ENCODE results near the gene DMBX1.

The DMBX1 gene

DNA sequence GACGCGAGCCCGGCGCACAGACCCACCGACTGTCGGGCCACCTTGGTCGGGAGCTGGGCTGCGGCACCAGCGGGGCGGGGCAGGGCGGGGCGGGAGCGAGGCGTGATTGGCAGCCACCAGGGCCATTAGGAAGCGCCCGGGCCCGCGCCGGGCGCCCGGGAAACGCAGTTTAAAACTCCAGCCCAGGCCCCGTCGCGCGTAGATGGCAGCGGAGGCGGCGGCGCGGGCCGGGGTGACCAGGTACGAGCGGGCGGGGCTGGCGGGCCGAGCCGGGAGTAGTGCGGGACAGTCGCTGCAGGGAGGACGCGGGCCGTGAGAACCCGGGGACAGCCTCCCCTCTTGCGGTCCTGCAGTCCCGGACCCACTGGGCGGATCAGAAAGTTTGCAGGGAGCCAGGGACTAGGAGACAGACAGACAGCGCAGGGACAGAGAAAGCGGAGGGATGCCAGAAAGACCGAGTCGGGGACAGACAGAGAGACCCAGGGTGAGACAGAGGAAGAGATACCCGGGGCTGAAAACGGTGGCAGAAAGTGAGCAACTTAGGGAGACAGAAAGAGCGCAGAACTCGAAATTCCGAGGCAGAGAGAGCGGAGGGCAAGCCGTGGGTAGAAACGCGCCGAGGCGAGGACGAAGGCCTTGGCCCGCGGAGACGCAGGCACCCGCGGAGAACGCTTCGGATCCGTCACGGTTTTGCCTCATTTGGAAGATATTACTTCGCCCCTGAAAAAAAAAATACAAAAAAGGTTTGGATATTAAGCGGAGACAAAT lies at the start of gene DMBX1:
TSS of gene DMBX1 (plus strand) at position 199 of the 768 bp plus-strand sequence. CDS start 17,175 bp downstream, outside the sequence.
- DNase-seq (ENCODE audit: low read depth), result no peak
- no peak within 1 kb of the TSS; the same call in 1 of the 2 replicates for H3K4me3 ChIP-seq (ENCODE audit: low read depth, low read length)
- TF ChIP-seq, protein P1, sequence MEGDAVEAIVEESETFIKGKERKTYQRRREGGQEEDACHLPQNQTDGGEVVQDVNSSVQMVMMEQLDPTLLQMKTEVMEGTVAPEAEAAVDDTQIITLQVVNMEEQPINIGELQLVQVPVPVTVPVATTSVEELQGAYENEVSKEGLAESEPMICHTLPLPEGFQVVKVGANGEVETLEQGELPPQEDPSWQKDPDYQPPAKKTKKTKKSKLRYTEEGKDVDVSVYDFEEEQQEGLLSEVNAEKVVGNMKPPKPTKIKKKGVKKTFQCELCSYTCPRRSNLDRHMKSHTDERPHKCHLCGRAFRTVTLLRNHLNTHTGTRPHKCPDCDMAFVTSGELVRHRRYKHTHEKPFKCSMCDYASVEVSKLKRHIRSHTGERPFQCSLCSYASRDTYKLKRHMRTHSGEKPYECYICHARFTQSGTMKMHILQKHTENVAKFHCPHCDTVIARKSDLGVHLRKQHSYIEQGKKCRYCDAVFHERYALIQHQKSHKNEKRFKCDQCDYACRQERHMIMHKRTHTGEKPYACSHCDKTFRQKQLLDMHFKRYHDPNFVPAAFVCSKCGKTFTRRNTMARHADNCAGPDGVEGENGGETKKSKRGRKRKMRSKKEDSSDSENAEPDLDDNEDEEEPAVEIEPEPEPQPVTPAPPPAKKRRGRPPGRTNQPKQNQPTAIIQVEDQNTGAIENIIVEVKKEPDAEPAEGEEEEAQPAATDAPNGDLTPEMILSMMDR (IDR thresholded peaks at IDR 0.05; ENCODE audit: low read depth, low read length, missing control alignments), result no peak

DNA sequence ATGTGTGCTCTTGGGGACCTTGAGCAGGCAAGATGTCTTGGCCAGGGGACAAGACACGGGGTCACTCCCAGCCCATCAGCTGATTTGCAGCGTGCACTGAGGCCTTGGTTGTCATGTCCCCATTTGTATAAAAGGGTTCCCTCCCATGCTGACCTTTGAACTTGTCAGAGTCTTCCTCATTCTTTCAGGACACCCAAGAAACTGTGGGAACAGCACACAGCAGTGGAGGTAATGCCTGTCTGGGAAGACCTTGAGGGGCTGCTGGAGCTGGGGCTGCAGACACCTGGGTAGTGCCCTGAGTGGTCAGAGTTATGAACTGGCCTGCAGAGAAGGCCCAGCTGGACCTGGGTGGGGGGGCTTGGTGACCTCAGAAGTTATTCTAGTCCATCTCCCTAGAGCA lies 49.2 kb upstream of the DMBX1 start:
- H3K4me3 ChIP-seq (ENCODE audit: low read depth, low read length), result no peak overlapping the region
- DNase-seq (ENCODE audit: low read depth), result no peak
- TF ChIP-seq, protein P1 (IDR thresholded peaks at IDR 0.05; ENCODE audit: low read depth, low read length, missing control alignments), result no peak

DNA sequence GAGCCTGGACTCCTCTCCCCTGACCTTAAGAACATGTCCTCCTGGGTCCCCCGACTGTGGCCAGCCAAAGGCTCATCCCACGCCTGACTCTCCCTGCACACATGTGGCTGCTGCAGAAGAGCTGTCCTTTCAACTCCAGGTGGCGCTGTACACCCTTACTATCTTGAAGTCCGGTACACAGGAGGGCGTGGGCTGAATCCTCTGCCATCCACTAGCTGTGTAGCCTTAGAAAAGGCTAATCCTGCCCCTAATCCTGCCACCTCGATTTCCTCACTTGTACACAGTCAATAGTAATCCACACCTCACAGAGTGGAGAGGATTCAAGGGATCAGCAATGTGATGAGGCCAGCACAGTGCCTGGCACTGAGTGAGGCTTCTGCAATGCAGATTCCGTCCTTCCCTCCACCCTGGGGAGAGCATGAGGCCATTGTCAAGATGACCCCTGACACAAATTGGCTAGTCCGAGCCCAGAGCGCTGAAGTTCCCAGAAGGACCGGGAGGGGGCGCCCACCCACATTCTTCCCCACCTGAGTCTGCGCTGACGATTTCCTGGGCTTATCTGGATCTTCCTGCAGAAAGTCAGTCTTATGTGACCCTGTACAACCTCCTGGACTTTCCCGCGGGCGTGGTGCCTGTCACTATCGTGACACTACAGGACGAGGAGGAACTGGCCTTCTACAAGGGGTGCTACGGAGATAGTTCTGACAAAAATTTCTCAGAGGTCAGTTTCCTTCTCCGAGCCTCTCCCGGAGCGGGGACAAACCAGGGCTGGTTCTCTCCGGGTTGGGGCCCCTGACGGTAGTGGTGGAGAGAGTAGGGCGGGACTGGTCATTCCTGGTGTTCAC lies 47.1 kb upstream of the DMBX1 start:
- TF ChIP-seq, protein P1 (IDR thresholded peaks at IDR 0.05; ENCODE audit: low read depth, low read length, missing control alignments), result peak; percentile 93
- DNase-seq (ENCODE audit: low read depth), result peak; percentile 31
- H3K4me3 ChIP-seq (ENCODE audit: low read depth, low read length), result peak overlapping the region; percentile 41

DNA sequence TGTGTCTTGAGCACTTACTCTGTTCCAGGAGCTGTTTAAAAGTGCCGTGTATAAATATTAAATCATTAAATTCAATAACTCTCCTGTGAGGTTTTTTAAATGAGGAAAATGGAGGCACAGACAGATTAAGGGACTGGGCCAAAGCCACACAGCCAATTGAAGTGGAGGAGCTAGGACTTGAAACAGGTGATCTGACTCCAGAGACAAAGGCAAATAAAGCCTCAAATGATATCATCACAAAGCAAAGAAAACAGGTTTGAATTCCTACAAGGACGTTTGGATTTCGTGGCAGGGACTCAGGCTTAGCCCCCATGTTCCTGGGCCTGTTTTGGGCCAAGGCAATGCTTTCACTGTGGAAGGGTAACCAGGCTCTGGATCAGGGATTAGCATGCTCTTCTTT lies 45.2 kb upstream of the DMBX1 start:
- no peak overlapping the region for H3K4me3 ChIP-seq (ENCODE audit: low read depth, low read length)
- no peak for DNase-seq (ENCODE audit: low read depth)
- TF ChIP-seq, protein P1 (IDR thresholded peaks at IDR 0.05; ENCODE audit: low read depth, low read length, missing control alignments), result no peak

DNA sequence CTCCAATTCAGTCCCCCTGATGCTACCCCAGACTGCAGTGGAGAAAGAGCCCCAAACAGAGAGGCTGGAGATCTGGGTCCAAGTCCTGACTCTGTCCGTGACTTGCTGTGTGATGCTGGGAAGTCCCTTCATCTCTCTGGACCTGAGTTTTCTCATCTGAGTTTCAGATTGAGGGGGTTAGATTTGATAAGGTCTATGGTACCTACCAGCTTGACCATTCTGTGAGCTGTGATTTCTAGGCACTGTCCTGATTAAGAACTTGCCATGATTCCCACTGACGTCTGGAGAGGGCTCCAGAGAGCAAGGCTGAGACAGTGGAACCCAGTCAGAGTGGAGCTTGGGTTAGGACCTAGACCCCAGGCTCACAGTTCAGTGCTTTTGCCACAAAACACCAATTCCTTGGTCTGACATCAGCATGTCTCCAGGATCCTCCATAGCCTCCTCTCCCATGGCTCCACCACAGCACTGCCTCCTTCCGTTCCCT lies 43.8 kb upstream of the DMBX1 start:
- no peak overlapping the region for H3K4me3 ChIP-seq (ENCODE audit: low read depth, low read length)
- TF ChIP-seq, protein P1 (IDR thresholded peaks at IDR 0.05; ENCODE audit: low read depth, low read length, missing control alignments), result no peak
- no peak for DNase-seq (ENCODE audit: low read depth)

DNA sequence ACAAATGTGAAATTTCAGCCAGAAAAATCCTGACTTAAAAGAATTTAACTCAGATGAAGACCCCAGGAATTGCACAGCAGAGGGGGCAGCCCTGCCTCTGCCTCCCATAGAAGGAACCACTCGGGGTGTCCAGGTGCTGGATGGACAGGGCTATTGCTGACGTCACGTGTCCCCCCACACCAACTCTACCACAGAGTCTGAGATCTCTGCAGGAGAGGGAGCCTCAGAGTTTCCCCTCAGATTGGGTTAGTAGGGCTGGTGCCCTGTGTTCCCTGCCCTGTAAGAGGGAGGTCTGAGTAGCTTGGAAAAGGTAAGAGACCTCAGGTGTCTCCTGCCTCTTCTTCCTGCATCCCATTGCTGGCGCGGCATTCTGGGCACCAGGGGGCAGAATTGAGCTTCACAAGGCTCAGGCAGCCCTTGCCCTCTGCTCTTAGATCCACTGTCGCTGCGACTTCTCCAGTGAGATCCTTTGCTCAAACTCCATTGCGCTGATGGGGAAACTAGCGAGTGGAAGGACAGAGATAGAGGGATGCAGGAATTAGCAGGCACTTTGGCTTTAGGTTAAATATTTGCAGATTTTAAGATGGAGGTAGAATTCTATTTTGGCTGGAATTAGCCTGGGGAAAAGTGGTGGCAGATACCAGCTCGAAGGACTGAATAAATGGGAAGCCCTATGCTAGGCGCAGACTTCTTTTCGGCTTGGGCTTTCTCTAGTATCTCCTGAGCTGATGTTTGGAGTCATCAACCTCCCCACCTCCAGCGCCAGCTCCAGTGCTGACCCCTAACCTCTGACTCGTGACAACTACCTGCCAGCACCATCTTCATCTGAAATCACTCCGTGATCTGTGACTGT lies 42.8 kb upstream of the DMBX1 start:
- no peak overlapping the region for H3K4me3 ChIP-seq (ENCODE audit: low read depth, low read length)
- peak; percentile 21 for DNase-seq (ENCODE audit: low read depth)
- TF ChIP-seq, protein P1 (IDR thresholded peaks at IDR 0.05; ENCODE audit: low read depth, low read length, missing control alignments), result peak; percentile 93

Data from GM12864 (cell line).